ENCODE data around the gene ETFB. TPM values are rescaled to one million over a fixed set of nuclear protein-coding genes. Genes with fewer than 3 reads are reported as not detected.

The ETFB gene
- polyA plus RNA-seq, 1 of the 3 experiments (the other 2 are of a cell fraction) = 169 TPM

- no peaks in the 10 kb centered on the region for H3F3A ChIP-seq (replicated peaks; ENCODE audit: insufficient read depth)
- H3K9ac ChIP-seq = no peak overlapping the region
- no peak for TF ChIP-seq IRF3 (IDR thresholded peaks at IDR 0.05; ENCODE audit: low read depth, low read length)
- TF ChIP-seq MAX (IDR thresholded peaks at IDR 0.05; ENCODE audit: low read depth) = no peak
- TF ChIP-seq EP300 (IDR thresholded peaks at IDR 0.05; ENCODE audit: borderline replicate concordance in 1 of 2, low read depth in 1 of 2, low read length in 1 of 2) = no peak
- TF ChIP-seq RAD21 (IDR thresholded peaks at IDR 0.05; ENCODE audit: low read length) = no peak
- no peak for TF ChIP-seq EZH2phosphoT487 (IDR thresholded peaks at IDR 0.05; ENCODE audit: borderline replicate concordance, low read depth)
- no peak for TF ChIP-seq RCOR1 (IDR thresholded peaks at IDR 0.05; ENCODE audit: low read length)
- TF ChIP-seq JUND (IDR thresholded peaks at IDR 0.05) = no peak
- no peak for TF ChIP-seq POLR2AphosphoS5 (IDR thresholded peaks at IDR 0.05; ENCODE audit: low read depth, low read length)
- TF ChIP-seq FOXM1 (IDR thresholded peaks at IDR 0.05; ENCODE audit: low read depth) = no peak
- no peak for TF ChIP-seq FOSL2 (IDR thresholded peaks at IDR 0.05; ENCODE audit: borderline replicate concordance, low read depth)
- TF ChIP-seq SIN3A (IDR thresholded peaks at IDR 0.05; ENCODE audit: borderline replicate concordance, low read depth, low read length) = no peak
- TF ChIP-seq REST (IDR thresholded peaks at IDR 0.05; ENCODE audit: low read depth, low read length) = no peak
- no peak for TF ChIP-seq SMC3 (IDR thresholded peaks at IDR 0.05; ENCODE audit: low read depth, low read length)
- no peak for TF ChIP-seq USF2 (IDR thresholded peaks at IDR 0.05; ENCODE audit: borderline replicate concordance, low read depth, low read length)
- no peak for TF ChIP-seq ZBTB33 (IDR thresholded peaks at IDR 0.05; ENCODE audit: borderline replicate concordance, low read depth)
- H3K9me3 ChIP-seq = peaks cover 4% of the 10 kb centered on the region; the same call in 1 of the 2 replicates
- no peak overlapping the region for H3K4me3 ChIP-seq (ENCODE audit: low read depth in 2 of 2, low read length in 1 of 2)
- WGBS (ENCODE audit: low lambda C conversion rate) = 78% methylated on average over 5 of the region's 5 CpGs
- H3K36me3 ChIP-seq (replicated peaks in 1 of 2; ENCODE audit: control insufficient read depth in 1 of 2, insufficient read depth in 2 of 2, low read length in 1 of 2) = no peaks in the 10 kb centered on the region
- H4K20me1 ChIP-seq (ENCODE audit: insufficient read depth) = no peaks in the 10 kb centered on the region
- no peaks in the 10 kb centered on the region for H3K27me3 ChIP-seq (ENCODE audit: insufficient read depth)
- H3K27ac ChIP-seq (ENCODE audit: low read depth in 2 of 2, low read length in 1 of 2) = no peak overlapping the region
- no peaks in the 10 kb centered on the region for H3K9me2 ChIP-seq
- peaks cover 4 to 6% of the 10 kb centered on the region in 2 experiments; a peak in 1 of 4 replicates for H3K4me1 ChIP-seq (ENCODE audit: control insufficient read depth in 1 of 2, insufficient read depth in 2 of 2, low read depth in 1 of 2, low read length in 1 of 2)
- ChIA-PET CTCF (interaction anchor here (1.0 to 2.3 kb wide), 10 partner anchors 10 to 88 kb away, joined by 3 to 10 read pairs (median 4); partner anchors contain the start of genes IGLON5, LIM2 and SIGLEC10), POLR2A (no interaction called here)
- H3K79me2 ChIP-seq (ENCODE audit: insufficient read depth) = no peaks in the 10 kb centered on the region
- H2AFZ ChIP-seq (ENCODE audit: low read depth) = no peak overlapping the region
- DNase-seq = no peak
- no peak overlapping the region for H3K4me2 ChIP-seq
Observed at GRCh38 chr19:51399231-51399630, 33.0 kb upstream of the ETFB start.
